Stimulated activated CD4-positive, alpha-beta T cell treated with anti-CD3 and anti-CD28 coated beads, TNF-alpha, amount 100 ng/mL, for 48 hours (primary cell): ENCODE measurements around the gene CRACDL.

ENCODE experiments used
- DNase-seq, 3 donors: peaks; one replicate each; pipeline ENCODE4 v3.0.0-alpha.2; 2020; ENCODE audit warnings: low read depth in 3 of 3

The CRACDL gene

GRCh38 chr2:98825020-98825350 is 111.0 kb downstream of the CRACDL start:
- DNase-seq: no peak

- DNase-seq: no peak
Measured at GRCh38 chr2:98824256-98825019, 111.6 kb downstream of the CRACDL start.

- DNase-seq: no peak
Measured at GRCh38 chr2:98823196-98824170, 112.5 kb downstream of the CRACDL start.

- DNase-seq: peak; percentile 26 to 53 (median 32)
Measured at GRCh38 chr2:98822301-98823164, 113.5 kb downstream of the CRACDL start.

DNA sequence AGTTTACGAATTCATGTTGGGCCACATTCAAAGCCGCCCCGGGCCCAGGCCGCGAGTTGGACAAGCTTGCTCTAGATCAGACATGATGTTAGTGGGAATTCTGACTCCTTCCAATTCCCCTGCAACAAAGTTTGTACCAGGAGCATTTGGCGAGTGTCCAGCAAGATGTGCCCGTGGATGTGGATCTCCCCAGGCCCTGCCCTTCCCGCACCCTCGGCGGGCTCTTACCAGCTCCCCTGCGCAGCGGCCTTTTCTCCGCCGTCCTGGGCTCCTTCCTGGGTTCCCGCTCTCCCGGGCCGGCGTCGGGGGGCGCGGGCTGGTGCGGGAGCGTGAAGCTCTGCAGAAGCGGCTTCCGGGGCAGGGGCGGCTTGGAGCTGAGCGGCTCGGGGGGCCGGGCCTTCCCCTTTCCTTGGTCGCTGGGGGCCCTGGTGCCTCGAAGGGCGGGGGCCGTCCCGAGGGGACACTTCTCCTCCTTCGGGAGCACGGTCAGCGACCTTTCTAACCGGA is 114.3 kb downstream of the CRACDL start:
- DNase-seq: no peak

- DNase-seq: no peak
Measured at GRCh38 chr2:98819231-98819766, 116.7 kb downstream of the CRACDL start.

GRCh38 chr2:98818164-98818563 is 117.9 kb downstream of the CRACDL start:
- DNase-seq: no peak

GRCh38 chr2:98816281-98816680 is 119.7 kb downstream of the CRACDL start:
- DNase-seq: no peak

- DNase-seq: no peak
Measured at GRCh38 chr2:98815795-98816194, 120.2 kb downstream of the CRACDL start.

DNA sequence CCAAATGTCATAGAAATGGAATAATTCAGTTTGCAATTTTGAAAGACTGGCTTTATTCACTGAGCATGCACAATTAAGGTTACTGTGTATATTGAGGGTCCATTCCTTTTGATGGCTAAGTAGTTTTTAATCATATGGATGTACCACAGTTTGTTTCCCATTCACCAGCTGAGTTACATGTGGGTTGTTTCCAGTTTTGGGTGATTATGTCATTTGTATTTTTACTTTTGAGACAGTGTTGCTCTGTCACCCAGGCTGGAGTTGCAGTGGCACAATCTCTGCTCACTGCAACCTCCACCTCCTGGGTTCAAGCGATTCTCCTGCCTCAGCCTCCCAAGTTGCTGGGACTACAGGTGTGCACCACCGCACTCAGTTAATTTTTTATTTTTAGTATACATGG is 124.3 kb downstream of the CRACDL start:
- DNase-seq: no peak

GRCh38 chr2:98810588-98810928 is 125.5 kb downstream of the CRACDL start:
- DNase-seq: no peak

DNA sequence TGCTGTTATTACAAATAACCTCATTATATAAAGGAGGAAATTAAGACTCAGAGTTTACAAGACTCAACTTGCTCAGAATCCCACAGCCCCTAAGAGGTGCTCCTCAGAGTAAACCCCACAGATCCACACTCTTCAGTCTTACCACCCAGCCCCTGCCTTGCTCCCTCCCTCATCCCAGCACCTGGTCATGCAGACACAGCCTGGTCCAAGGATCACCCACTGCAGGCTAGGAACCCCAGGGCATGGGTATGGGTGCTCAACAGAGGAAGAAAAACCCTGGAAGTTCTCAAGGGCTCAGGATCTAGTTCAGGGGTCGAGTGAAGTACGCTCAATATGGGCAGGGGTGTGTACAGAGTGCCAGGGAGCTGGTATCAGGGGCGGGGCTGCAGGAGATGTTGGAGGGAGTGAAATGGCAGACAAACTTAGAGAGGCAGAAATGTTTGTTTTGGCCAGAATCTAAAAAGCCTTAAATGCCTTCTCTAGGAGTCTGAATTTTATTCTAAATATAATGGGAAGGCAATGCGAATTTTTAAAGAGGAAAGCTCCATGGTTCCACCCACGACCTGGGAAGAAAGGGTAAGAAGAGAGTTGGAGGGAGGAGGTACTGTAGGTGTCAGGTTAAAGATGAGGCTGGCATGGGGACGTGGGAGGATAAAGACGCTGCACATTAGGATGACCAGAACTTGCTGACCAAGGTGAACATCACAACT is 126.0 kb downstream of the CRACDL start:
- DNase-seq: no peak

GRCh38 chr2:98809116-98809515 is 126.9 kb downstream of the CRACDL start:
- no peak for DNase-seq

GRCh38 chr2:98808546-98808945 is 127.5 kb downstream of the CRACDL start:
- DNase-seq: no peak

DNA sequence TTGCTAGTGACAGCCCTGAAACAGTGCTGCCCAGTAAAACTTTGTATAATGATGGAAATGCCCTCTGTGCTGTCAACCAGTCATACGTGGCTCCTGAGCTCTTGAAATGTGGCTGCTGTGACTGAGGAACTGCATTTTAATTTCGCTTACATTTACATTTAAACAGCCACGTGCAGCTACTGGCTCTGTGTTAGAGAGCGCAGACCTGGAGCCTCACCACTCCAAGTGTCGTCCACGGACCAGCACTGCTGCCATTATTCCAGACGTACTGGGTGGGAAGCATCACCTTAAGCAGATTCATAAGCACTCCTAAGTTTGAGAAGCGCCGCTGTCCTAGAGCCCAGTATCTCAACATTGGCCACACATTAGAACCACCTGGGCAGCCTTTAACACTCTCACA is 128.1 kb downstream of the CRACDL start:
- no peak for DNase-seq

DNA sequence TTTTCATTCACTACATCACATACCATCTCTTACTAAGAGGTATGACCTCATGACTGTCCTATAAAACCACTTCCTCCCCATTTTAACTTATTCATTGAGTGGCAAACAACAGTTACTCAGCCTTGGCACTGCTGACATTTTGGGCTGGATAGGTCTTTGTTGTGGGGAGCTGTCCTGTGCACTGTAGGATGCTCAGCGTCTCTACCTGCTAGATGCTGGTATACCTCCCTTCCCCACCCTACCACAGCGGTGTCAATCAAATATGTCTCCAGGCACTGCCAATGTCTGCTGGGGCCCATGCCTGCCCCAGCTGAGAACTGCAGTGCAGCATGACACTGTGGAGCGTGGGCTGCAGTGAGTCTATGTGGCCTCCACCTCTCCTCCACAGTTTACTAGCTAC is 128.8 kb downstream of the CRACDL start:
- no peak for DNase-seq

DNA sequence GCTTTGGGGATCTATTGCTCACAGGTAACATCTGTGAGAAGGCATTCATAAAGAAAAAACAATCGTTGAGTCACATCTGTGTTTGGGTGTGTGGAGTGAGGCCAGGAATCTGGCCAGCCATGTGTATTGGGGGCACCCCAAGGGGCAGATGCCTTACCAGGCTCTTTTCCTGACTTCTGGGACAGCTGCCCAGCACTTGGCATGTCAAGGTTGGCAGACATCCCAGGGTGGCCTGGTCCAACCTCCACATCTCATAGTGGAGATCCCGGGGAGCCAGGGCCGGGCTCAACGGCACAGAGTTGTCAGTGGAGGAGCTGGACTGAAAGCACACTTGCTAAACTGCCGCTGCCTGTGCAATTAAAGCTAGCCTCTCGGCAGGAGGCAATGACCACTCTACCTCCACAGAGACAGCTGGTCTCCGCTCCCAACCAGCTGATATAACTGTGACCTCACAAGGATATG is 129.8 kb downstream of the CRACDL start:
- DNase-seq: no peak

DNA sequence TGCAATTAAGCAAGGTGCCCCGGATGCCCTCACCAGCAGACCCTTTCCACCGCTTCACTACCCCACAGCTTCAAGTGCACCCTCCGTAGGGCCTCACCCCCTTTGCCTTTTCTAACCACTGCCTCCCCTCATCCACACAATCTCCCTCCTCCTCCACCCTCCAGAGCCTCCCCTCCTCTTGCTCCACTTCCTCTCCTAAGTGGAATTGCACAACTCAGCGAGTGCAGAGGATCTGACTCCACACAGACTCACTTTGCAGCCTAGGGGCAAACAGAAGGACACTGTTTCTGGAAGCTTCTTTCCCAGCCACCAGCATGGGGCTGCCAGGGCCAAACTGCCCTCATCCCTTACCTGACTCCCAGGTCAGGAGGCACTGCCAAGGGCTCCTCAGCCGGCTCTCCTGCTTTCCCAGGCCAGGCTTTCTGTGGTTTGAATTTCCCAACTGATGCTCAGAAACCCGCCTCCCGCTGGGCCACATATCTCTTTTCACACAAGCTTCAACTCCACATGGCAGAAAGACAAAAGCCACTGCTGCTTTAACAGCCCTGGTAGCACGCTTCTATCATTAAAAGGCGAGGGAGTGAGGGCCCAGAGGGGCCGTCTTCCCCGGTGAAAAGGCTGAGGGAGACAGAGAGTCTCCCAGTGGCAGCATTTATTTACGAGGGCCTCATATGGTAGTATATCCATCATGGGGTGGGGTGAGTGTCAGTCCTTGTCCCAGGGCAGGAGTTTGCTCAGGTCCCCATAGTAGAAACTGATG is 130.4 kb downstream of the CRACDL start:
- DNase-seq: no peak

GRCh38 chr2:98804736-98805135 is 131.3 kb downstream of the CRACDL start:
- no peak for DNase-seq

GRCh38 chr2:98804265-98804650 is 131.8 kb downstream of the CRACDL start:
- DNase-seq: no peak
